NOMO-1 treated with DMSO at 0.1 percent for 48 hours (cell line): ENCODE measurements around the gene ADGRD1.

Experiments used
- DNase-seq: peaks from one replicate; lab custom pipeline; 2025; ENCODE audit not compliant: unreplicated experiment; lab: John Stamatoyannopoulos, UW

The ADGRD1 gene

DNA sequence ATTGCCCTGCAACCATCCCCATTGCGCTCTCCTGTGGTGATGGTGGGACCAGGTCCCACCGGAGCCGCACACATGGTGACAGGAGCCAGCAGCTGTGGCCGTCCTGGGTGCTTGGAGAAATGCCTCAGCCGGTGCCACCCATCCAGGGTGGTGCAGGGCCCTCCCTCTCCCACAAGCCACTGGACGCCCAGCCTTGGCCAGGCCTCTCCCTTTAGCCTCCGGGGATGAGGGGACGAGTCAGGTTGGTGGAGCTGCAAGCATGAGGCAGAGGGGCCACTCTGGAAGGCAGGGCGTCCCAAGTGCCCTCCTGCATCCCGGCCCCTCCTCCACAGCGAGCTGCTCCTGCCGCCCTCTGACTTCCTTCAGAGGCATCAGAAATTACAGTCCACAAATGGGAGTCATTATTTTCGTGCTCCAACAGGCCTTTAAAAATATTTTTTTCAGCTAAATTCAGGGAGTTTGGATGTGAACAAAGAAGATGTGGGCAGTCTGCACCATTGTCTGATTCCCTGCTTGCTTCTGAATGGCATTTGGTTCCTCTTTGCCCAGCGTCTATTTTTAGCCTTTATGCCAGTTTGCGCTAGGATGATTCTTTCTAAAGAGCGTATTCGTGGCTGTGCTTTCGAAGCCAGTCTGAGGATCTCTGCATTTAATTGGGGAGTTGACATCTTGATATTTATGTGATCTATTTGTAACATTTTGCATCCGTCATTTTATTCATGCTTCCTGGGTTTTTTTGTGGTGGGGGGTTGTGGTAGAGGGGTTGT lies 189.4 kb downstream of the ADGRD1 start:
- peak; percentile 53 for DNase-seq

- DNase-seq, result no peak
Measured at GRCh38 chr12:131146173-131146675, 192.5 kb downstream of the ADGRD1 start.

GRCh38 chr12:131147293-131147692 lies 193.6 kb downstream of the ADGRD1 start:
- no peak for DNase-seq

GRCh38 chr12:131147894-131148293 lies 194.2 kb downstream of the ADGRD1 start:
- peak; percentile 76 for DNase-seq

- DNase-seq, result no peak
Measured at GRCh38 chr12:131151558-131152345, 198.0 kb downstream of the ADGRD1 start.

DNA sequence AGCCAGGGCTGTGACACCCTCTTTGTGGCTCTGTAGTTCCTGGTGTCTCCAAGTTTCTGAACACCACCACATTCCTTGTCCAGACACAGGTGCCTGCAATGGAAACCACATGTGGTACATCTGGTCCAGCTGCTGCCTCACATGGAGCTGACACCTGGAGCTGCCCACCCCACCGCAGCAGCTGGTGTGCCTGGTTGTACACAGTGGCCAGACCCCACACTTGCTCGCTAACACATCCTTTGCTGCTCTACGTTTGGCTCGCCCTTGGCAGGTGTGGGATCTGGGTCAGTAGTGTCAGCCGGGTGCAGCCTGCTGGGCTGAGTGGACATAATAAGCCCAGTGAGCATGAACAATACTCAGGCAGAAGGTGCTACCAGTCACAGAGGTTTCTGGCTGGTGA lies 198.9 kb downstream of the ADGRD1 start:
- no peak for DNase-seq

GRCh38 chr12:131153016-131153415 lies 199.3 kb downstream of the ADGRD1 start:
- DNase-seq, result no peak

GRCh38 chr12:131153956-131154355 lies 200.2 kb downstream of the ADGRD1 start:
- DNase-seq, result no peak

DNA sequence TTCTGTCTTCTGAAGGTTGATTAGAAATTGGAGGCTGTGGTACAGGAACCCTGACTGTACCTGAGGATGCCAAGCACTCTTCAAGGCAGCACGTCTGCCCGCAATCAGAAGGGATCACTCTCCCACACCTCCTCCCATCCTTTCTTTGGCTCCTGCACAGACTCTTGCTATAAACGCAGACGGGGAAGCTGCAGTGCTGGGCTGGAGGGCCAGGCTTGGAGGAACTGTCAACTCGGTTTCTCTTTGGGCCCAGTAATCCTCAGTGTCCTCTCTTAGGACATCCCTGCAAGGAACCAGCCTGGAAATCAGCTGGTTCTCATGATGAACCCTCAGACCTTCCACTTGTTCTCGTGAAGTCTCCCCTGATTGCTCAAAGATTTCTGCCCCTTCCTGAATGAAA lies 201.4 kb downstream of the ADGRD1 start:
- no peak for DNase-seq

GRCh38 chr12:131157743-131158142 lies 204.0 kb downstream of the ADGRD1 start:
- DNase-seq, result no peak

DNA sequence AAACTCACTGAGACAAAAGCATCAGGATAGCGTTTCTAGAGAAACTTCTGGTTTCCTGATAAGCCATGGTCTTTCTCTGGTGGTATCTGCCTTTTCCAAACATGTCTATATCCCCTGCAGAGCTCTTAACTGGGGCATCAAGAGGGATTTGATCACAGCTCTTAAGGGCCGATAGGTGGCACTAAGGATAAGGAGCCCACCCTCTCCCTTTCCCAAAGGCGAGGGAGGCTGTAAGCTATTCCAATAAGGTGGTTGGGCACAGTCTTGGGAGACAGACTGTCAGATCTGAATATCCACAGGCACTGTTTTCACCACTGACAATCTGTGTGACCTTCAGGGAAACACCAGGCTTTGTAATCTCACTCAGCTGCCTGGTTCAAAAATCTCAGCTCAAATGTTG lies 206.0 kb downstream of the ADGRD1 start:
- no peak for DNase-seq

GRCh38 chr12:131162113-131162512 lies 208.4 kb downstream of the ADGRD1 start:
- no peak for DNase-seq

- DNase-seq, result no peak
Measured at GRCh38 chr12:131163189-131163738, 209.6 kb downstream of the ADGRD1 start.

GRCh38 chr12:131164096-131164872 lies 210.6 kb downstream of the ADGRD1 start:
- DNase-seq, result no peak

GRCh38 chr12:131166717-131167116 lies 213.0 kb downstream of the ADGRD1 start:
- DNase-seq, result no peak

DNA sequence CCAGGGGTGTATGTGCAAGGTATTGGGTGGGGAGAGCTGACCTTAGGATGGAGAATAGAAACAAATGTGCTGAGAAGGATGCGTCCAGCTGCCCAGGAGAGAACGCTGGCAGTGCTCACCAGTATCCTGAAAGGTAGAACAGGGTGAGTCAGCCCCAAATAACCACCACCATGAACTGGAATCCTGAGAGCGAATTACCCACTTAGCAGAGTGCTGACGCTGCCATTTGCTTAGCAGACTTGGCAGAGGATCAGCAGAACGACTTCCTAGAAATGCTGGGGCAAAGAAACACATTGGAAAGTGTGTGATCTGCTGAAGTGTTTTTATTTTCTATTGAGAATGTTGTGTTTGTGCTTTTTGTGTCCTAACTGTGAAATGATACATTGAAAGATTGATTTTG lies 213.6 kb downstream of the ADGRD1 start:
- DNase-seq, result no peak

DNA sequence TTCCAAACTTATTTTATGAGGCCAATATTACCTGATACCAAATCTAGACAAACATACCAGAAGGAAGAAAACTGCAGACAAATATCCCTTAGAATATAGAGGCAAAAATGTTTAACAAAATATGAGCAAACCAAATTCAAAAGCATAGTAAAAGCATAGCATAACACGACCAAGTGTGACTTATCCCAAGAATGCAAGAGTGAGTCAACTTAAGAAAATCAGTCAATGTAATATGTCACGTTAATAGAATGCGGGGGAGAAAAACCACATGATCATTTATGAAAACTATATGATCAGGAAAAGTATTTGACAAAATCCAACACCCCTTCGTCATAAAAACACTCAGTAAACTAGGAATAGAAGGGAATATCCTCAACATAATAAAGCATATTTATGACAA lies 217.3 kb downstream of the ADGRD1 start:
- DNase-seq, result no peak

DNA sequence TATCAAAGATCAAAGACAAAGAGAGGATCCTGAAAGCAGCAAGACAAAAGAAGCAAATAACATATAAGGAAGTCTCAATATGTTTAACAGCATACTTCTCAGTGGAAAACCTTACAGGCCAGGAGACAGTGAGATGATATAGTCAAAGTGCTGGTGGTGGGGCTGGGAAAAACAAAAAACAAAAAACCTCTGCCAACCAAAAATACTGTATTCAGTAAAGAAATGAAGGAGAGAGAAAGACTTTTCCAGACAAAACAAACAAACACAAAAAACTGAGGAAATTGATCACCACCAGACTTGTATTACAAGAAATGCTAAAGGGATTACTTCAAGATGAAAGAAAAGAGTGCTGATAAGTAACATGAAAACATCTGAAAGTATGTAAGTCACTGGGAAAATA lies 221.2 kb downstream of the ADGRD1 start:
- DNase-seq, result no peak

DNA sequence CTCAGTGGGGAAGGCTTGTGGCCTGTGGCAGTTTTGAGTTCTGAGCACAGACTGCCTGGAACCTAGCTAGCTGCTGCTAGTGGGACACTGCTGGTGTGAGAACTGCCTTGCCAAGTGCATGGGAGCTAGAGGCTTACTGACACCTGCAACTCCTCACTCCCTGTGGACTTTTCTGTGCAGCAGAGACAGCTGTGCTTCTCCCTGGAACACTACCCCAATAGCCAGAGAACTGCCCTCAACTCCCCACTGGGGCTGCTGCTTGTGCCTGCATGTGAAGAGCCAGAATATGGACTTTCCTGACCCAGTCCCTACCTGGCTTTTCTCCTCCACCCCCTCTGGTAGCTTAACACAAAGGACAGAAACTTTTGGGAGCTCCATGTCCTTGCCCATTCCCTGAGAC lies 222.6 kb downstream of the ADGRD1 start:
- DNase-seq, result no peak

DNA sequence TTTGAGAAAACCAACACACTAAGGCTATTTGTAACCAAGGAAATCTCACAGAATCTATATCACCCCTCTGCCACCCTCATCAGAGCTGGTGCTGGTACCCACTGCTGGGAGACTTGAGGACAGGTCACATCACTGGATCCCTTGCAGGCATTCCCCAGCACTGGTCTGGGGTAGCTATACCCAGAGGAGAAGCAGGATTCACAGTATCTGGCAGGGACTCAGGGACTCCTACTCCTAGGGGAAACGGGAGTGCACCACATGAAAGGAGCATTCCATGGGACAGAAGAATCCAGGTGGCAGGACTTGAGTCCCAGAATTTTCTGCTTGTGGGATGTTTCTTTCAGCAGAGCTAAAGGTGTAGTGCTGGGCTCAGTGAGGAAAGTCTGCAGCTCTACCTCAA lies 223.2 kb downstream of the ADGRD1 start:
- no peak for DNase-seq

DNA sequence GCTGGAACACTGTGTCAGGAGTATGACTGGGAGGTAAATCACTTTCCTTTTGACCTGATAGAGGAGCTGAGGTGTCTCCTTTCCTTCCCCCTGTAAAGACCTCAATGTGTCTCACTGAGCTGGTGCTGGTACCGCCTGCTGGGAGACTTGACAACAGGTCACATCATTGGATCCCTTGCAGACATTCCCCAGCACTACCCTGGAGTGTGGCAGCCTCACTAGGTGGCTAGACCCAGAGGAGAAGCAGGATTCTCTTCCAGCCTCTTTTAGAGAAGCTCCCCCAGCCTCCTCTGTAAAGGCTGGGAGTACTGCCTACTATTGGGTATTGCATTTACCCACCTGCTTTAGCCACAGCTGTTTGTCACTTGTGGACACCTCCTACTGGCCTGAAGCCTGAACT lies 223.9 kb downstream of the ADGRD1 start:
- no peak for DNase-seq
